Right lobe of liver (tissue), 6 donors: ENCODE measurements around the gene RAP1A. TPM values are rescaled to one million over a fixed set of nuclear protein-coding genes. Genes with fewer than 3 reads are reported as not detected.
A peak's percentile ranks its signal among the peaks of the same experiment; 100 is the strongest.

Source experiments
- ATAC-seq, 4 donors: fragments of 200-7000 bp; cut with Tn5 transposase; one replicate each; pipeline ENCODE4 v1.9.1; 2020; ENCODE audit warnings: mild to moderate bottlenecking in 4 of 4, moderate library complexity in 4 of 4
- DNase-seq, 3 donors: peaks; one replicate each; pipeline ENCODE4 v3.0.0-alpha.2; 2020
- H3K27ac ChIP-seq, 3 donors: fragments of 200-600 bp; one replicate each; pipeline ENCODE4 v1.8.0; 2022
- H3K27me3 ChIP-seq, 2 donors: fragments of 200-600 bp; one replicate each; pipeline ENCODE4 v1.8.0; 2022
- H3K36me3 ChIP-seq, 4 donors: fragments of 200-600 bp; sonication (generic) in 1 of 4; one replicate each; pipeline versions ENCODE4 v1.5.1 to v1.8.0; 2017 to 2022; ENCODE audit warnings: control low read depth in 1 of 4
- H3K4me1 ChIP-seq, 4 donors: fragments of 200-600 bp; sonication (generic) in 1 of 4; one replicate each; pipeline versions ENCODE4 v1.5.1 to v1.8.0; 2017 to 2022; ENCODE audit warnings: control low read depth in 1 of 4
- H3K4me3 ChIP-seq, 3 donors: fragments of 200-600 bp; one replicate each; pipeline ENCODE4 v1.8.0; 2022
- H3K9me3 ChIP-seq, 4 donors: fragments of 200-600 bp; sonication (generic) in 1 of 4; one replicate each; pipeline versions ENCODE4 v1.5.1 to v1.8.0; 2017 to 2022; ENCODE audit warnings: control low read depth in 1 of 4
- CTCF ChIP-seq, 4 donors: fragments of 200-600 bp in 3 of 4; fragments of 450-650 bp in 1 of 4; IDR thresholded peaks; one replicate each; pipeline versions ENCODE4 v1.5.1 to v1.8.0; 2016 to 2022; ENCODE audit warnings: antibody characterized with exemption in 4 of 4, mild to moderate bottlenecking in 2 of 4
- POLR2A ChIP-seq: fragments of 450-650 bp; IDR thresholded peaks from one replicate; pipeline ENCODE4 v1.6.1; 2017; ENCODE audit warnings: antibody characterized with exemption, mild to moderate bottlenecking
- WGBS: methylation state at CpG from one replicate; pipeline ENCODE4 v1.1.6; 2018; ENCODE audit warnings: low coverage, low lambda C conversion rate; ENCODE audit not compliant: insufficient coverage; ENCODE audit errors: missing lambda C conversion rate; 5-methylcytosine and 5-hydroxymethylcytosine counted together
- intact Hi-C, 2 donors: fragments of 100-400 bp; cut with DNase I; formaldehyde crosslinking; loops; one replicate each; pipeline versions ENCODE4 v1.11.2 to v1.14.1; 2022
- total RNA-seq, 6 experiments: library from RNA; depleted of rRNA in 2 of 6; stranded (reverse); fragments of >200 nt in 2 of 6; fragmentation: NEBNext Ultra II Directional in 3 of 6; extraction: Animal tissue kit (Norgen Biotek cat#: 25700) in 3 of 6; gene quantifications; one replicate each; pipeline versions ENCODE4 v1.1.0 to v1.2.4, GENCODE V29; 2016 to 2023
- donor health status: DM: no; HTN: yes; CAD: no.
- donor health status: DM: no; HTN: no; CAD: no.
- donor health status: DM: no; HTN: no; CAD: no.
- donor health status: DM: no; HTN: yes; CAD: no.
- donor health status: DM: no; HTN: yes; CAD: no.

Gene RAP1A
- total RNA-seq, 6 experiments from 2014 or later: 25.9 to 53.8 (median 33.3) TPM

GRCh38 chr1:111591937-111592336 is 27.7 kb upstream of the RAP1A start:
- H3K27ac ChIP-seq: peak overlapping the region in 2 of 3 donors; percentile 31 to 63
- TF ChIP-seq POLR2A: no peak
- no peak for TF ChIP-seq CTCF (IDR thresholded peaks at IDR 0.05)
- intact Hi-C loops: no loop called here
- H3K36me3 ChIP-seq: no peaks in the 10 kb centered on the region
- no peaks in the 10 kb centered on the region for H3K9me3 ChIP-seq
- ATAC-seq: no peak
- H3K4me3 ChIP-seq: no peak overlapping the region
- WGBS: 67% methylated on average over 6 of the region's 6 CpGs
- no peaks in the 10 kb centered on the region for H3K27me3 ChIP-seq
- no peak for DNase-seq
- peaks cover 0 to 3% (median 0%) of the 10 kb centered on the region in 4 donors for H3K4me1 ChIP-seq

- 14% methylated on average over 9 of the region's 11 CpGs for WGBS
- ATAC-seq (peak; percentile 81 to 94 (median 86)), DNase-seq (peak; percentile 60 to 82 (median 69))
- Histone ChIP-seq H3K4me3 (no peak overlapping the region), H3K4me1 (peaks cover 0 to 3% (median 0%) of the 10 kb centered on the region in 4 donors), H3K9me3 (no peaks in the 10 kb centered on the region), H3K36me3 (no peaks in the 10 kb centered on the region), H3K27me3 (no peaks in the 10 kb centered on the region), H3K27ac (peak overlapping the region; percentile 31 to 63 (median 45))
- TF ChIP-seq POLR2A (no peak), CTCF (IDR thresholded peaks at IDR 0.05) (no peak)
- intact Hi-C loops: no loop called here
These were observed 26.9 kb upstream of the RAP1A start for GRCh38 chr1:111592389-111593361.

GRCh38 chr1:111593403-111594305 is 25.9 kb upstream of the RAP1A start:
- TF ChIP-seq CTCF (IDR thresholded peaks at IDR 0.05): no peak
- no peak for TF ChIP-seq POLR2A
- no peaks in the 10 kb centered on the region for H3K36me3 ChIP-seq
- H3K27me3 ChIP-seq: no peaks in the 10 kb centered on the region
- no peak for DNase-seq
- intact Hi-C loops: no loop called here
- no peaks in the 10 kb centered on the region for H3K9me3 ChIP-seq
- peaks cover 0 to 3% (median 0%) of the 10 kb centered on the region in 4 donors for H3K4me1 ChIP-seq
- 56% methylated on average over 5 of the region's 5 CpGs for WGBS
- H3K4me3 ChIP-seq: no peak overlapping the region
- H3K27ac ChIP-seq: peak overlapping the region in 1 of 3 donors; percentile 63
- no peak for ATAC-seq

GRCh38 chr1:111594306-111594693 is 25.3 kb upstream of the RAP1A start:
- Histone ChIP-seq H3K27ac (peak overlapping the region in 1 of 3 donors; percentile 63), H3K9me3 (no peaks in the 10 kb centered on the region), H3K4me3 (no peak overlapping the region), H3K4me1 (peaks cover 0 to 3% (median 0%) of the 10 kb centered on the region in 4 donors), H3K27me3 (no peaks in the 10 kb centered on the region), H3K36me3 (no peaks in the 10 kb centered on the region)
- intact Hi-C loops: no loop called here
- DNase-seq: no peak
- no peak for ATAC-seq
- no peak for TF ChIP-seq CTCF (IDR thresholded peaks at IDR 0.05)
- no peak for TF ChIP-seq POLR2A
- 65% methylated on average over 4 of the region's 4 CpGs for WGBS
